Measurements from ENCODE around the gene DPM2. TPM values are rescaled to one million over a fixed set of nuclear protein-coding genes. Genes with fewer than 3 reads are reported as not detected.

Gene DPM2
- total RNA-seq, 1 donor = 10.1 TPM

- no peaks in the 10 kb centered on the region for H3K79me2 ChIP-seq (ENCODE audit: insufficient read depth, low read length)
- no peak for TF ChIP-seq CTCF (IDR thresholded peaks at IDR 0.05; ENCODE audit: extremely low read depth, low read depth, low read length)
- no peak for DNase-seq (ENCODE audit: insufficient read length, low spot score, missing footprints)
- no peak overlapping the region for H3K4me3 ChIP-seq (ENCODE audit: insufficient read depth, low read length)
- H3K9me3 ChIP-seq (ENCODE audit: low read depth, low read length) = no peaks in the 10 kb centered on the region
- H2AFZ ChIP-seq (ENCODE audit: low read length) = no peak overlapping the region
- no peaks in the 10 kb centered on the region for H3K36me3 ChIP-seq (ENCODE audit: insufficient read depth, low read length)
- H3K4me2 ChIP-seq (ENCODE audit: insufficient read depth, low read length) = no peak overlapping the region
- H3K27ac ChIP-seq (ENCODE audit: low read depth, low read length) = no peak overlapping the region
- peaks cover 34% of the 10 kb centered on the region for H3K4me1 ChIP-seq (ENCODE audit: insufficient read depth, low read length)
- peaks cover 1% of the 10 kb centered on the region for H4K20me1 ChIP-seq (ENCODE audit: insufficient read depth, low read length)
- no peaks in the 10 kb centered on the region for H3K27me3 ChIP-seq (ENCODE audit: insufficient read depth, low read length)
Measured at GRCh38 chr9:127924736-127925444, 12.8 kb downstream of the DPM2 start.

GRCh38 chr9:127923771-127924170, 13.9 kb downstream of the DPM2 start:
- peak overlapping the region; percentile 67 for H3K4me2 ChIP-seq (ENCODE audit: insufficient read depth, low read length)

GRCh38 chr9:127923046-127923445, 14.6 kb downstream of the DPM2 start:
- no peak for DNase-seq (ENCODE audit: insufficient read length, low spot score, missing footprints)
- Histone ChIP-seq H3K79me2 (ENCODE audit: insufficient read depth, low read length) (no peaks in the 10 kb centered on the region), H3K36me3 (ENCODE audit: insufficient read depth, low read length) (no peaks in the 10 kb centered on the region), H4K20me1 (ENCODE audit: insufficient read depth, low read length) (no peaks in the 10 kb centered on the region), H3K4me2 (ENCODE audit: insufficient read depth, low read length) (peak overlapping the region; percentile 67), H3K4me1 (ENCODE audit: insufficient read depth, low read length) (peaks cover 51% of the 10 kb centered on the region), H3K4me3 (ENCODE audit: insufficient read depth, low read length) (no peak overlapping the region), H3K27ac (ENCODE audit: low read depth, low read length) (peak overlapping the region; percentile 96), H3K9me3 (ENCODE audit: low read depth, low read length) (no peaks in the 10 kb centered on the region), H2AFZ (ENCODE audit: low read length) (peak overlapping the region; percentile 81), H3K27me3 (ENCODE audit: insufficient read depth, low read length) (no peaks in the 10 kb centered on the region)
- TF ChIP-seq CTCF (IDR thresholded peaks at IDR 0.05; ENCODE audit: extremely low read depth, low read depth, low read length) = no peak

More at GRCh38 chr9:127923771-127924170, 13.9 kb downstream of the DPM2 start:
- Histone ChIP-seq H4K20me1 (ENCODE audit: insufficient read depth, low read length) (no peaks in the 10 kb centered on the region), H2AFZ (ENCODE audit: low read length) (peak overlapping the region; percentile 81), H3K36me3 (ENCODE audit: insufficient read depth, low read length) (no peaks in the 10 kb centered on the region), H3K27ac (ENCODE audit: low read depth, low read length) (peak overlapping the region; percentile 96), H3K9me3 (ENCODE audit: low read depth, low read length) (no peaks in the 10 kb centered on the region), H3K27me3 (ENCODE audit: insufficient read depth, low read length) (no peaks in the 10 kb centered on the region), H3K4me1 (ENCODE audit: insufficient read depth, low read length) (peaks cover 44% of the 10 kb centered on the region), H3K79me2 (ENCODE audit: insufficient read depth, low read length) (no peaks in the 10 kb centered on the region), H3K4me3 (ENCODE audit: insufficient read depth, low read length) (peak overlapping the region; percentile 48)
- no peak for TF ChIP-seq CTCF (IDR thresholded peaks at IDR 0.05; ENCODE audit: extremely low read depth, low read depth, low read length)
- DNase-seq (ENCODE audit: insufficient read length, low spot score, missing footprints) = peak; percentile 99

GRCh38 chr9:127921557-127922120, 16.0 kb downstream of the DPM2 start:
- Histone ChIP-seq H3K27ac (ENCODE audit: low read depth, low read length) (peak overlapping the region; percentile 35), H4K20me1 (ENCODE audit: insufficient read depth, low read length) (no peaks in the 10 kb centered on the region), H3K79me2 (ENCODE audit: insufficient read depth, low read length) (peaks cover 1% of the 10 kb centered on the region), H3K4me1 (ENCODE audit: insufficient read depth, low read length) (peaks cover 48% of the 10 kb centered on the region), H3K36me3 (ENCODE audit: insufficient read depth, low read length) (no peaks in the 10 kb centered on the region), H3K27me3 (ENCODE audit: insufficient read depth, low read length) (no peaks in the 10 kb centered on the region), H3K4me3 (ENCODE audit: insufficient read depth, low read length) (peak overlapping the region; percentile 63), H3K4me2 (ENCODE audit: insufficient read depth, low read length) (peak overlapping the region; percentile 81), H3K9me3 (ENCODE audit: low read depth, low read length) (no peaks in the 10 kb centered on the region), H2AFZ (ENCODE audit: low read length) (peak overlapping the region; percentile 49)
- peak; percentile 89 for TF ChIP-seq CTCF (IDR thresholded peaks at IDR 0.05; ENCODE audit: extremely low read depth, low read depth, low read length)
- peak; percentile 96 for DNase-seq (ENCODE audit: insufficient read length, low spot score, missing footprints)

Measured in osteoblast (primary cell).